Esophagus squamous epithelium (tissue), 4 donors: Measurements from ENCODE around the gene CYP2C18.
"Not testable (repeated sequence)": the region's sequence is repeated elsewhere in the genome, so short reads cannot be mapped to it uniquely, and the experiment has no call there.

Source experiments
- POLR2A ChIP-seq, 4 donors: fragments of 450-650 bp; IDR thresholded peaks; one replicate each; pipeline ENCODE4 v1.6.1; 2017; ENCODE audit warnings: antibody characterized with exemption in 4 of 4, mild to moderate bottlenecking in 4 of 4, moderate library complexity in 3 of 4
- TF ChIP-seq, protein P1 (sequence below), 6 experiments: fragments of 450-650 bp in 4 of 6; fragments of 200-600 bp in 2 of 6; sonication (generic) in 2 of 6; IDR thresholded peaks; one replicate each; pipeline ENCODE4 v1.5.1; 2016 to 2019; ENCODE audit warnings: antibody characterized with exemption in 6 of 6, mild to moderate bottlenecking in 4 of 6, moderate library complexity in 4 of 6

DNA sequence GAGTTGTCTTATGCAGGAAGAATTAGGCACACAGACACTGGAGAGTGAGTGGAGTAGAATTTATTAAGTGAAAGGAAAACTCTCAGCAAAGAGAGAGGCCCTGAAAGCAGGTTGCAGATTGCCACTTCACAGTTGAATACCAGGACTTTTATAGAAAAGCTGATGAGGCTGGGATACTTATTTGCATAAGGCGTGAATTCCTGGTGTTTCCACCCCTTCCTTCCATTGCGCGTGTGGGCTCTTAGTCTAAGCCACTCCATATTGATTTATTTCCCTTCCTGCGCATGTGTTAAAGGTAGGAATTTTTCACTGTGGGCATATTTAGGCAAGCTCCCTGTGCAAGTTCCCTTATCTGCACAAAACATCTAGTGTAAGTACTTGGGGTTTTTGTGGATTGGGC lies 893 bp upstream of the CYP2C18 start:
- TF ChIP-seq, protein P1, sequence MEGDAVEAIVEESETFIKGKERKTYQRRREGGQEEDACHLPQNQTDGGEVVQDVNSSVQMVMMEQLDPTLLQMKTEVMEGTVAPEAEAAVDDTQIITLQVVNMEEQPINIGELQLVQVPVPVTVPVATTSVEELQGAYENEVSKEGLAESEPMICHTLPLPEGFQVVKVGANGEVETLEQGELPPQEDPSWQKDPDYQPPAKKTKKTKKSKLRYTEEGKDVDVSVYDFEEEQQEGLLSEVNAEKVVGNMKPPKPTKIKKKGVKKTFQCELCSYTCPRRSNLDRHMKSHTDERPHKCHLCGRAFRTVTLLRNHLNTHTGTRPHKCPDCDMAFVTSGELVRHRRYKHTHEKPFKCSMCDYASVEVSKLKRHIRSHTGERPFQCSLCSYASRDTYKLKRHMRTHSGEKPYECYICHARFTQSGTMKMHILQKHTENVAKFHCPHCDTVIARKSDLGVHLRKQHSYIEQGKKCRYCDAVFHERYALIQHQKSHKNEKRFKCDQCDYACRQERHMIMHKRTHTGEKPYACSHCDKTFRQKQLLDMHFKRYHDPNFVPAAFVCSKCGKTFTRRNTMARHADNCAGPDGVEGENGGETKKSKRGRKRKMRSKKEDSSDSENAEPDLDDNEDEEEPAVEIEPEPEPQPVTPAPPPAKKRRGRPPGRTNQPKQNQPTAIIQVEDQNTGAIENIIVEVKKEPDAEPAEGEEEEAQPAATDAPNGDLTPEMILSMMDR (IDR thresholded peaks at IDR 0.05), result not testable (repeated sequence)
- not testable (repeated sequence) for TF ChIP-seq POLR2A (IDR thresholded peaks at IDR 0.05)
